Measurements from ENCODE around the gene SLC13A2.

The SLC13A2 gene

GRCh38 chr17:28470914-28471366, 2.5 kb upstream of the SLC13A2 start:
- DNase-seq (ENCODE audit: low spot score), result peak; percentile 45

DNA sequence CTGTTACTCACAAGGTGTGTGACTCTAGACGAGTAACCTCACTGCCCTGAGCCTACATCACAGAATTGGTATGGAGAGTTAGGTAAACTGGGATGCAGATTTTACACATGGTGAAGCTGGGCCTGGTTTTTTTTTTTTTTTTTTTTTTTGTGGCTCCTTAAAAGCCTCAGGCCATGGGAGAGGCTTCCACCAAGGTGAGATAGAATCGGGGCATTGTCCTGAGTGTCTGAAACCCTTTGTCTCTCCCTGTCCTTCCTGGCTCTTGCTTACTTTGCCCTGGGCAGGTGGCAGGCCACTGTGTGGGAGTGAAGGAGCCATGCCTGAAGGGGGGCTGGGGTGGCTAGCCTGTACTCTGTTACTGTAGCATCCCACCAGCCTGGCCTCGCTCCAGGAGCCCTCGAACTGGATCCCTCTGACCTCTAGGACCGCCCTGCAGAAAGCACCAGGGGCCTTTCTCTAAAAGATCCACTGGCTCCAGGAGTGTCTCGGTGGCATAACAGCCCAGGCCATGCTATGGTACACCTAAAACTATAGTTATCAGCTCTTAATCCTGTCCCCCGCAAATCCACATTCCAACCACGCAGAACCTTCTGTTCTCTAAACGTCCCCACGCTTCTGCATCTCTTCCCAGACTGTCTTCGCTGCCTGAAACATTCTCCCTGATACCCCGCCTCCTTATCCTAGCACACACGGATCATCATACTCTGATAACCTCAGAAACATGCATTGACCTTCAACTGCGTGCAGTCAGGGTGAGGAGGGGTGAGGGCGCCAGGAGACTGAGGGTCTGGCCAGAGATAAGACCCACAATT, 1.7 kb upstream of the SLC13A2 start:
- DNase-seq (ENCODE audit: low spot score), result no peak

GRCh38 chr17:28472871-28473497, 460 bp upstream of the SLC13A2 start:
- no peak for DNase-seq (ENCODE audit: low spot score)

- DNase-seq (ENCODE audit: low spot score), result no peak
These were observed 677 bp downstream of the SLC13A2 start for GRCh38 chr17:28474111-28474531.

GRCh38 chr17:28475151-28475900, 1.9 kb downstream of the SLC13A2 start:
- DNase-seq (ENCODE audit: low spot score), result peak; percentile 53

DNA sequence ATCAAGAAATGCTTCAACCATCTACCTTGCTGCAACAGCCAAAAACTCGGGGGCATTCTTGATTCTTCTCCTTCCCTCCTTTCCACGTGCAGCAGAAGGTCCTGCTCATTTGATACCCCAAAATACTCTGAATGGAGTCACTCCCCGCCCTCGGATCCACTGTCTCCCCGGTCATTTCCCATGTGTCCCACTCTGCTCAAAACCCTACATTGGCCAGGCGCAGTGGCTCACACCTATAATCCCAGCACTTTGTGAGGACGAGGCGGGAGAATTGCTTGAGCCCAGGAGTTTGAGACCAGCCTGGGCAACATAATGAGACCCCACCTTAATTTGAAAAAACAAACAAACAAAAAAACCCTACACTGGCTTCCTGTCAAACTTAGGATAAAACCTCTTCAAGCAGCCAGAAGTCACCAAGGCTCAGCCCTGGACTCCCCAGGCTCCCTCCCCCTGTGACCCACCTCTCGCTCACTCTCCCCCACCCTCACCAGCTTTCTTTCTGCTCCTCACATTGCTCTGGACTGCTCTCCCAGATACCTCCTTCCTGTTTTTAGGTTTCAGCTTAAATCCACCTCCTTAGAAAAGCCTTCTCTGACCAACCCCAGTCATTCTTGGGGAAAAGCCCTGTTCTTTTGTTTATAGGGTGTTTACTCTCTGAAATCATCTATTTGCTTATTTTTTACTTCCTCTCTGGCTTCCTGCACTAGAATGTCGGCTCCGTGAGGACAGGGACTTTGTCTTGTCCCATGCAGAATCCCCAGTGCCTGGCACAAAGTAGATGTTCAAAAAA, 2.8 kb downstream of the SLC13A2 start:
- no peak for DNase-seq (ENCODE audit: low spot score)

- DNase-seq (ENCODE audit: low spot score), result no peak
These were observed 4.5 kb downstream of the SLC13A2 start for GRCh38 chr17:28477928-28478327.

DNA sequence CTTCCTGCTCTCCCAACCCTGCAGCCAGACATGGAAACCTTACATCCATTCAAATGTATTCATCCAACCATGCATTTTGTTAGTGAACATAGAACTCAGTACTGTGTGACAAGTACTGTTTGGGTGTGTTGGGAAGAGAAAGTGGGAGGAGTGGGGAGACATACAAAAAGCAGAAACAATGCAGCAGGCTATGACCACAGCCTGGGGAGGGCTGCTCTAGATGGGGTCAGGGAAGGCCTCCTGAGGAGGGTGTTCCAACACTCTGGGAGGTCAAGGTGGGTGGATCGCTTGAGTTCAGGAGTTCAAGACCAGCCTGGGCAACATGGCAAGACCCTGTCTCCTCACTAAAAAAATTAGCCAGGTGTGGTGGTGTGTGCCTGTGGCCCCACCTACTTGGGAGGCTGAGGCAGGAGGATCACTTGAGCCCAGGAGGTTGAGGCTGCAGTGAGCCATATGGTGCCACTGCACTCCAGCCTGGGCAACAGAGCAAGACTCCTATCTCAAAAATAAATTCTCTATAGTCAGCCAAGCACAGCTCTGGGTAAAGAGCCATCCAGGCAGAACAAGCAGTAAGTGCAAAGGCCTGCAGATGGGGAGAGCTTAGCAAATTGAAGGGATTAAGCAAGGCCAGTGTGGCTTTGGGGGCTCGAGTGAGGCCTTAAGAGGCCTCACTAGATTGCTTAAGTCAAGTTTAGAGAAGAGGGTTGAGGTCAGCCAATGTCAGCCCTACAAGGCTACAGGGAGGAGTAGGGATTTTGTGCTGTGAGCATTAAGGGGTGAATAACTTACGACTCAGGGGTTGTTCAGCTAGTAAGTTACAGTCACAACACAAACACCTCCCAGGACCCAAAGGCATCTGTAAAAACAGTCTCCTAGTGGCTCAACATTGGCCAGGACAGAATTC, 5.5 kb downstream of the SLC13A2 start:
- DNase-seq (ENCODE audit: low spot score), result no peak

DNA sequence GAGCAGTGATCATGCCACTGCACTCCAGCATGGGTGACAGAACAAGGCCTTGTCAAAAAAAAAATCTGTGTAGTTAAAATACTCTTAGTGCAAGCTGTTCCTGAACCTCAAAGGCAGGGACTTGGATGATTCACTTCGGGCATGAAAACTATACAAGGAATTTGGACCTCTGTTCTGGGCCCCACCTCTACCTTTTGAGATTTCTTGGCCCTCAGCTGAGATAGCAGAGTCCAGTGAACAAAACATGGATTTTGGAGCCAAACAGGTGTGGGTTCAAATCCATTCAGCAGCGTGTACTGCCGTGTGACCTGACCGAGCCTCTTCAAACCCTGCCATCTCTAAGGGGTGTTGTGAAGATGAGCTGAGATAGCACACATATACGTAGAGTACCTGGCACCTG, 6.8 kb downstream of the SLC13A2 start:
- no peak for DNase-seq (ENCODE audit: low spot score)

DNA sequence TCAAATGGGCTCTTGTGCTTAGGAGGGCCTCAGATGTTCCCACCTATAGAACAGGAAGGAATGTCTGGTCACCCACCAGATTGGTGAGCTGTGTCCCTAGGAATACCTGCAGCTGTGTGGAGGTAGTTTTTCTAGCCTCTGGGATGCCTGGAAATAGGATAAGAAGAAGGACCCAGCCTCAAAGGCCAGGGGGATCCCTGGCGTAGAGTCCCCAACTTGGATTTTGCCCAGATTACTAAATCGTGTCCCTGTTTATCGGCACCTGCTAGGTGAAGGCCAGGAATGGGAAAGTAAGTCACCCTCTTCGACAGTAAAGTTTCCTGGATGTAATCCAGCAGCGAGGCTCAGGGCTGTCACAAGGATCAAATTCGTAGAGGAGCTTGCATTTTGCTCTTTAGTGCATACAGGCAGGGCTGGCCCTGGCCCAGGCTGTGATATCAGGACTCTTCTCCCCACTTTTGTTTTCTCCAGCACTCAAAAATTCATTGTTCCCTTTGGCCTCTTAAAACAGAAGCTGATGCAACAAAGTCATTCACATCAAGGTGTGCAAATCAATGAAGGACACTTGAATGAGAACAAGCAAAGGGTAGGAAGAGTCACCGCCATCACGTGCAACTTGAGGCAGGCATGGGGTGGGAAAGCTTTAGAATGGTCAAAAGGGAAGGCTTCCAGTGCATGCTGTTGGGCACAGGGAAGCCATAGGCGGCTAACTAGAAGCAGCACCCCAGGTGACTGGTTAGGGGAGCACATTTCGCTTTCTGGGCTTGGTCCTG, 7.5 kb downstream of the SLC13A2 start:
- no peak for DNase-seq (ENCODE audit: low spot score)

DNA sequence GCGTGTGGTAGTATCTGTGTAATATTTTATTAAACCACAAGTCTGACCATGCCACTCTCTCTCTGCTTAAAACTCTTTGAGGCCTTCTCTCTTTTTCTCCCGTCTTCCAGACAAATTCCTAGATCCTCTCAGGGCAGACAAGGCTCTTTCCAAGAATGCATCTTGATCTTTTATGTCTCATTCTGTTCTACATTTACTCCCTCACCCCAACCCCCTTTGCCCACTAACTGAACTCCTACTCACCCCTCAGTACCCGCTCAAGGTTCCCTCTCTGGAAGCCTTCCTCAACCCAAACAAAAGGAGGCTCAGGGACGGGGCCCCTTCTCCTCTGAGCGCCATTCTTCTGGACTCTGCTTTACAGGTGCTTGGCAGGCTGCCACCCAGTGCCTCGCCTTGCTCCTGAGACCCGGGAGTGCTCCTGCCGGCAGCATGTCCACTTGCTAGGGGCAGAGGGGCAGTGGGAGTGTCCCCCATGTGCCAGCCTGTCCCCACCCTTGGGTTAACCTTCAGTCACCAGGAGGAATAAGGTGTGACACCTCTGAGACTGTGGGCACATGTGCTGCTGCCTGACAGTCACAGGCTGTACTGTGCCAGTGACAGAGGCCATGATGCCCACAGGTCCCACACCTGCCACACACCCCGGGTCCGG, 9.2 kb downstream of the SLC13A2 start:
- no peak for DNase-seq (ENCODE audit: low spot score)

DNA sequence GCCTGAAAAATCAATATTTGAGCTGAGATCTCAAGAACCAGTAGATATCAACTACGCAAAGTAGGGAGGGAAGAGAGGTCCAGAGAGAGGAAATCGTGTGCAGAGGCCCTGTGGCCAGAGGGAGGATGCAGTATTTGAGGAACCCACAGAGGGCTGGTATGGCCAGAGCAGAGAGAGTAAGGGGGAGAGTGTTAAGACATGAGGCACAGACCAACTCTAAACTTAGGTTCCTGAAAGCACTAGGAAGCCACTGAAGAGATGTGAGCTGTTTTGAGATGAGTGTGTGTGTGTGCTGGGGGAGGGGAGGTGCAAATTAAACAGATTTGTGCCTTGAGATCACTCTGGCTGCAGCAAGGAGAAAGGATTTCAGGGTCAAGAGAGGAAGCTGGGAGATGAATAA, 10.9 kb downstream of the SLC13A2 start:
- no peak for DNase-seq (ENCODE audit: low spot score)

GRCh38 chr17:28485049-28485448, 11.6 kb downstream of the SLC13A2 start:
- no peak for DNase-seq (ENCODE audit: low spot score)

GRCh38 chr17:28487881-28488532, 14.6 kb downstream of the SLC13A2 start:
- DNase-seq (ENCODE audit: low spot score), result peak; percentile 79

DNA sequence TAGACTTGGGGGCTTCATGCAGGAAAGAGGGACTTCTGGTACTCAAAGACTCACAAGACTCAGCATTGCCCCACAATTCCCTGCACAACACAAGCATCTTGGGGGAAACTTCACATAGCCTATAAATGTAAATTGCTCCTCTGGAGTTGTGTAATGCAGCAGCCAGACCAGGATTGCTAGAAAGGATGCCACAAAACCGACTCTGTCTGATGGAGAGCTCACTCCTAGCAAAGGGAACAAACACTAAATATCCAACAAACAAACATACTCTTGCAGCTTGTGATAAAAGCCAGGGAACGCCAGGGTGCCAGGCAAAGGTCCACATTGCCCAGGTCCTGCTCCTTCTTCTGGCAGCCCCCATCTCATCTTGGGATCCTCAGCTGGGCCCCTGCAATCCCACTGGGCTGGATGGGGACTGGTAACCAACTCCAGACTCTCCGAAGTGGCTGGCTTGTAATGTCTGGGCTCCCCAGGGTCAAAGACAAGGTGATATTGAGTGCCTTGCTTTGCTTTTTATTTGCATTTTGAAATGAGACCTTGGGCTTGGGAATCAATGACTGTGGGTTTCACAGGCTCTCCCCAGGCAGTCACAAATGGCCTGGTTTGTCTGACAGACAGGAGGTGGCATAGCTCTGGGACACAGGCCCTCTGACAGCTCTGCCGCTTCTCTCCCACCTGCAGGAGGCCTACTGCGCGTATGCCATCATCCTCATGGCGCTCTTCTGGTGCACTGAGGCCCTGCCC, 15.3 kb downstream of the SLC13A2 start:
- peak; percentile 66 for DNase-seq (ENCODE audit: low spot score)

- DNase-seq (ENCODE audit: low spot score), result no peak
These were observed 17.8 kb downstream of the SLC13A2 start for GRCh38 chr17:28491286-28491685.

GRCh38 chr17:28491860-28492259, 18.4 kb downstream of the SLC13A2 start:
- no peak for DNase-seq (ENCODE audit: low spot score)

Data from HuH-7 (cell line).